Heart right ventricle (tissue), 16 donors: Measurements from ENCODE around the gene PDE4D. TPM values are rescaled to one million over a fixed set of nuclear protein-coding genes. Genes with fewer than 3 reads are reported as not detected.
"Not testable (repeated sequence)": the region's sequence is repeated elsewhere in the genome, so short reads cannot be mapped to it uniquely, and the experiment has no call there.

Experiments used
- ATAC-seq, 8 donors: fragments of 200-7000 bp; cut with Tn5 transposase; one replicate each; pipeline ENCODE4 v1.9.1; 2020; ENCODE audit warnings: mild to moderate bottlenecking in 8 of 8, moderate library complexity in 8 of 8, moderate number of reproducible peaks in 1 of 8
- DNase-seq, 2 donors: peaks; one replicate each; pipeline ENCODE4 v3.0.0-alpha.2; 2020
- H3K27ac ChIP-seq, 10 donors: fragments of 200-600 bp; sonication (generic) in 2 of 10; one replicate each; pipeline versions ENCODE4 v1.5.0 to v1.8.0; 2020 to 2022; ENCODE audit warnings: mild to moderate bottlenecking in 3 of 10
- H3K27me3 ChIP-seq, 7 donors: fragments of 200-600 bp; one replicate each; pipeline ENCODE4 v1.8.0; 2021 to 2022; ENCODE audit warnings: mild to moderate bottlenecking in 2 of 7
- H3K36me3 ChIP-seq, 9 donors: fragments of 200-600 bp; sonication (generic) in 1 of 9; one replicate each; pipeline versions ENCODE4 v1.5.0 to v1.8.0; 2020 to 2022; ENCODE audit warnings: mild to moderate bottlenecking in 2 of 9
- H3K4me1 ChIP-seq, 9 donors: fragments of 200-600 bp; sonication (generic) in 1 of 9; one replicate each; pipeline versions ENCODE4 v1.5.0 to v1.8.0; 2020 to 2022; ENCODE audit warnings: mild to moderate bottlenecking in 4 of 9
- H3K4me3 ChIP-seq, 10 donors: fragments of 200-600 bp; sonication (generic) in 2 of 10; one replicate each; pipeline versions ENCODE4 v1.5.0 to v1.8.0; 2020 to 2022; ENCODE audit warnings: mild to moderate bottlenecking in 7 of 10, moderate library complexity in 2 of 10
- H3K9me3 ChIP-seq, 11 donors: fragments of 200-600 bp in 10 of 11; sonication (generic) in 2 of 11; one replicate each; pipeline versions ENCODE4 v1.5.0 to v1.8.0; 2013 to 2022; ENCODE audit warnings: mild to moderate bottlenecking in 2 of 11, control low read depth in 1 of 11, moderate library complexity in 1 of 11
- WGBS, 2 donors: extraction: QIAGEN DNeasy Blood & Tissue Kit; methylation state at CpG; one replicate each; pipeline ENCODE4 v1.1.7; 2013; ENCODE audit warnings: inconsistent platforms in 1 of 2; 5-methylcytosine and 5-hydroxymethylcytosine counted together
- intact Hi-C, 10 donors: fragments of 100-400 bp; cut with DNase I; formaldehyde crosslinking; loops; one replicate each; pipeline versions ENCODE4 v1.11.1 to v1.14.2; 2022
- polyA plus RNA-seq, 2 donors: library from polyadenylated mRNA; stranded (reverse); fragments of 200-250 nt; gene quantifications; one replicate each; pipeline ENCODE4 v1.2.3, GENCODE V29; 2013
- total RNA-seq, 10 donors: library from RNA; stranded (reverse); fragmentation: NEBNext Ultra II Directional in 3 of 10; extraction: Animal tissue kit (Norgen Biotek cat#: 25700) in 3 of 10; gene quantifications; one replicate each; pipeline versions ENCODE4 v1.2.1 to v1.2.4, GENCODE V29; 2021 to 2023
- TF ChIP-seq, protein P1 (sequence below), 9 donors: fragments of 200-600 bp; sonication (generic) in 2 of 9; IDR thresholded peaks; one replicate each; pipeline versions ENCODE4 v1.5.0 to v1.8.0; 2021 to 2022; ENCODE audit warnings: antibody characterized with exemption in 9 of 9, mild to moderate bottlenecking in 5 of 9, moderate library complexity in 1 of 9
- donor health status: Arrhythmogenic right ventricular cardiomyopathy.
- donor health status: ischemic (EF 13 %, LVEDD 7.1; RV severe dilation, severe dysfunction).
- donor health status: healthy with polysubstance abuse.
- donor health status: DM: no; HTN: yes; CAD: no.
- donor health status: DM: no; HTN: no; CAD: no.
- donor health status: ischemic (EF 25% LVEDD 6.9; RV normal size, moderate dysfunction).
- donor health status: ischemic (EF 25% LVEDD 5.7; RV mildly dilated, moderate dysfunction).
- donor health status: healthy.
- donor health status: DM: yes; HTN: yes; CAD: no.
- donor health status: Ischemic cardiomyopathy.
- donor health status: ischemic (EF 35%, LVEDD 5.7; RV mildly dilated, moderate dysfunction).
- donor health status: nonischemic (EF 11% LVEDD 7.7; RV severe dilation, severe dysfunction).
- donor health status: DM: yes; HTN: yes; CAD: no.
- donor health status: PGD.
- donor health status: ischemic (EF 29% LVEDD 5.4; RV normal size, mild dysfunction).
- donor health status: nonischemic (EF 23%, LVEDD 6.1; RV moderate dilation, normal function).

PDE4D gene
- total and polyA plus RNA-seq, 12 donors: 5.8 to 83.2 (median 39.5) TPM

DNA sequence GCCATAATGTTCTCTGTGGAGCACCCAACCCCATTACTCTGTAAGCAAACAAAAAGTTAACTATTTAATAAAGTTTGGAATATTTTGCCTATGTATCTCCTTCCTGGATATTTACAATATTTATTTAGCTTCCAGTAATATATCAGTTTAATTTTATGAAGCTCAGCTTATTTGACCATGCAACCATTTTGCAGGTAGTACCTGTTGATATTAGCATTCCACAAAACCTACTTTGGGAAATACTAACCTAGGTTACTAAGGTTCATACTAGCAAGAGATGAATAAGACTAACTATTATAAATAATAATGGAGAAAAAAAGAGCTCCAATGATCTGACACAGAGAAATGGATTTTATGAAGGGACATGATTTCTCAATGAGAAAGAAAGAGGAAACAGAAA is 506.4 kb downstream of the PDE4D start:
- Histone ChIP-seq H3K27me3 (no peaks in the 10 kb centered on the region), H3K4me1 (no peaks in the 10 kb centered on the region), H3K36me3 (no peaks in the 10 kb centered on the region), H3K4me3 (no peak overlapping the region), H3K27ac (no peak overlapping the region), H3K9me3 (no peaks in the 10 kb centered on the region)
- ATAC-seq (no peak), DNase-seq (no peak)
- intact Hi-C loops: loop anchor here in 2 of 10 donors (5.0 to 10.0 kb wide), 2 partner anchors 290 to 492 kb away; no protein-coding TSS in a partner anchor
- TF ChIP-seq, protein P1, sequence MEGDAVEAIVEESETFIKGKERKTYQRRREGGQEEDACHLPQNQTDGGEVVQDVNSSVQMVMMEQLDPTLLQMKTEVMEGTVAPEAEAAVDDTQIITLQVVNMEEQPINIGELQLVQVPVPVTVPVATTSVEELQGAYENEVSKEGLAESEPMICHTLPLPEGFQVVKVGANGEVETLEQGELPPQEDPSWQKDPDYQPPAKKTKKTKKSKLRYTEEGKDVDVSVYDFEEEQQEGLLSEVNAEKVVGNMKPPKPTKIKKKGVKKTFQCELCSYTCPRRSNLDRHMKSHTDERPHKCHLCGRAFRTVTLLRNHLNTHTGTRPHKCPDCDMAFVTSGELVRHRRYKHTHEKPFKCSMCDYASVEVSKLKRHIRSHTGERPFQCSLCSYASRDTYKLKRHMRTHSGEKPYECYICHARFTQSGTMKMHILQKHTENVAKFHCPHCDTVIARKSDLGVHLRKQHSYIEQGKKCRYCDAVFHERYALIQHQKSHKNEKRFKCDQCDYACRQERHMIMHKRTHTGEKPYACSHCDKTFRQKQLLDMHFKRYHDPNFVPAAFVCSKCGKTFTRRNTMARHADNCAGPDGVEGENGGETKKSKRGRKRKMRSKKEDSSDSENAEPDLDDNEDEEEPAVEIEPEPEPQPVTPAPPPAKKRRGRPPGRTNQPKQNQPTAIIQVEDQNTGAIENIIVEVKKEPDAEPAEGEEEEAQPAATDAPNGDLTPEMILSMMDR (IDR thresholded peaks at IDR 0.05): no peak

DNA sequence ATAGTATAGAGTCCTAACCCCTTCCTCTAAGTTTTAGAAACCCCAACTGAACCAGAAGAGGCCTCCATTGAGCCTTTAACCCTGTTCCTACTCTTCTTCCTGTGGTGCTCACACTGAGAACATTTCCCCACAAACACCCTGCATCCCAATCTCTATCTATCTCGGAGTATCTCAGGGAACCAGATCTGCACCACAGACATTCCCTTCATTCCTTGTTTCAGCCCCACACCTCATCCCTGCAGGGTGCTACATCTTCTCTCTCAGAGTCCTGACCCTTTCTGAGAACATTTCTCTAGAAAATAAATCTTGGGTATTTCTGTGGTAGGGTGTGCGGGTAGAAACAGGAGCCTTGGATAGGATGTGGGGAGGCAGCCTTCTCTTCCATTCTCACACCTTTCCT is 507.8 kb downstream of the PDE4D start:
- no peaks in the 10 kb centered on the region for H3K4me1 ChIP-seq
- H3K27me3 ChIP-seq: no peaks in the 10 kb centered on the region
- H3K4me3 ChIP-seq: no peak overlapping the region
- no peaks in the 10 kb centered on the region for H3K36me3 ChIP-seq
- no peaks in the 10 kb centered on the region for H3K9me3 ChIP-seq
- TF ChIP-seq, protein P1 (IDR thresholded peaks at IDR 0.05): no peak
- 76 to 94% methylated on average over 2 of the region's 2 CpGs for WGBS, 2 donors
- DNase-seq (no peak), ATAC-seq (no peak)
- intact Hi-C loops: loop anchor here in 2 of 10 donors (5.0 to 10.0 kb wide), 2 partner anchors 292 to 491 kb away; no protein-coding TSS in a partner anchor
- H3K27ac ChIP-seq: no peak overlapping the region

- DNase-seq: no peak
- H3K36me3 ChIP-seq: no peaks in the 10 kb centered on the region
- H3K4me3 ChIP-seq: no peak overlapping the region
- TF ChIP-seq, protein P1 (IDR thresholded peaks at IDR 0.05): peak; percentile 11 to 74 (median 63)
- intact Hi-C loops: loop anchor here in 7 of 10 donors (1.0 to 10.0 kb wide), 5 partner anchors 192 to 486 kb away; no protein-coding TSS in a partner anchor
- peaks cover 0 to 23% (median 0%) of the 10 kb centered on the region in 11 donors for H3K9me3 ChIP-seq
- ATAC-seq: peak in 6 of 8 donors; percentile 38 to 77 (median 67)
- no peak overlapping the region for H3K27ac ChIP-seq
- WGBS, 2 donors: 12 to 27% methylated on average over 1 of the region's 1 CpG
- no peaks in the 10 kb centered on the region for H3K27me3 ChIP-seq
- no peaks in the 10 kb centered on the region for H3K4me1 ChIP-seq
These were observed 513.1 kb downstream of the PDE4D start for GRCh38 chr5:59380350-59380951.

DNA sequence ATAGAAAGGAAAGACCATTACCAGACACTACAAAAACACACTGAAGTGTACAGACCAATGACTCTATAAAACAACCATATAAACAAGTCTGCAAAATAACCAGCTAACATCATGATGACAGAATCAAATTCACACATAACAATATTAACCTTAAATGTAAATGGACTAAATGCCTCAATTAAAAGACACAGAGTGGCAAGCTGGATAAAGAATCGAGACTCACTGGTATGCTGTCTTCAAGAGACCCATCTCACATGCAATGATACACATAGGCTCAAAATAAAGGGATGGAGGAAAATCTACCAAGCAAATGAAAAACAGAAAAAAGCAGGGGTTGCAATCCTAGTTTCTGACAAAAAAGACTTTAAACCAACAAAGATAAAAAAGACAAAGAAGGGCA is 519.5 kb downstream of the PDE4D start:
- intact Hi-C loops: loop anchor here in 3 of 10 donors (5.0 to 10.0 kb wide), 3 partner anchors 157 to 489 kb away; no protein-coding TSS in a partner anchor
- 93 to 94% methylated on average over 1 of the region's 1 CpG for WGBS, 2 donors

More for the DNA sequence above, 519.5 kb downstream of the PDE4D start:
- peaks cover 0 to 48% (median 15%) of the 10 kb centered on the region in 11 donors for H3K9me3 ChIP-seq
- H3K36me3 ChIP-seq, H3K4me3 ChIP-seq, DNase-seq, H3K27me3 ChIP-seq, H3K4me1 ChIP-seq, H3K27ac ChIP-seq, ATAC-seq: not testable (repeated sequence)
